GM23248 (cell line): ENCODE data around the gene IGSF22.

ENCODE experiments used
- EZH2 ChIP-seq: fragments of 200-600 bp; sonication (generic); IDR thresholded peaks from 2 replicates; pipeline ENCODE4 v1.6.1; 2018; ENCODE audit warnings: antibody characterized with exemption, mild to moderate bottlenecking; ENCODE audit not compliant: insufficient read depth, poor library complexity, severe bottlenecking
- EZH2phosphoT487 ChIP-seq: fragments of 200-600 bp; sonication (generic); IDR thresholded peaks from 2 replicates; pipeline ENCODE4 v1.6.1; 2018; ENCODE audit warnings: antibody characterized with exemption, moderate library complexity, mild to moderate bottlenecking, low read depth; ENCODE audit not compliant: insufficient read depth

GRCh38 chr11:18705651-18706281, 20.2 kb downstream of the IGSF22 start:
- TF ChIP-seq EZH2 (no peak), EZH2phosphoT487 (no peak)
